Endothelial cell of umbilical vein (primary cell): ENCODE data around the gene DAB2IP. TPM values are rescaled to one million over a fixed set of nuclear protein-coding genes. Genes with fewer than 3 reads are reported as not detected.

Experiments
- BruUV-seq: library from RNA; stranded (reverse); fragments of 400-500 nt; replicated peaks from 2 replicates; lab custom pipeline; 2021; lab: Mats Ljungman, UMichigan
- CTCF ChIA-PET: fragments of 300-600, 350-600 bp; sonication (Branson Sonifier 250); formaldehyde crosslinking; loops from one replicate; lab custom pipeline; 2021; ENCODE audit warnings: antibody characterized with exemption, inconsistent platforms; lab: Charles Lee
- POLR2A ChIA-PET: fragments of 300-600, 350-600 bp; sonication (Branson Sonifier 250); formaldehyde crosslinking; loops from one replicate; lab custom pipeline; 2021; ENCODE audit warnings: antibody characterized with exemption, inconsistent platforms; lab: Charles Lee
- DNase-seq: peaks from one replicate; pipeline ENCODE4 v3.0.0-alpha.2; 2011; ENCODE audit warnings: low read depth, low spot score
- FAIRE-seq: peaks from 2 replicates; lab custom pipeline; 2011; peaks lifted over from hg19 to GRCh38; lab: Jason Lieb, UNC
- H2AFZ ChIP-seq: 2 replicates; pipeline ENCODE4 v1.6.0; 2012; ENCODE audit warnings: low read depth, low read length, control low read depth, inconsistent platforms
- H3K27ac ChIP-seq: 2 replicates; pipeline ENCODE4 v1.5.1; 2011; ENCODE audit warnings: low read depth, mild to moderate bottlenecking, control low read depth, low read length, moderate library complexity; ENCODE audit not compliant: insufficient read depth
- H3K27me3 ChIP-seq, 2 experiments: 2 replicates each; pipeline versions ENCODE4 v1.6.0 to v1.6.1; 2011; ENCODE audit warnings: low read length in 2 of 2, mixed read lengths in 1 of 2; ENCODE audit not compliant: control insufficient read depth in 2 of 2, insufficient read depth in 2 of 2
- H3K36me3 ChIP-seq, 2 experiments: 2 replicates in 1 of 2; 3 replicates in 1 of 2; pipeline ENCODE4 v1.5.1; 2011; ENCODE audit warnings: low read length in 2 of 2, mild to moderate bottlenecking in 1 of 2, moderate library complexity in 1 of 2; ENCODE audit not compliant: control insufficient read depth in 2 of 2, insufficient read depth in 2 of 2; ENCODE audit errors: extremely low read depth in 1 of 2
- H3K4me1 ChIP-seq: 3 replicates; pipeline ENCODE4 v1.5.1; 2011; ENCODE audit warnings: mild to moderate bottlenecking, low read length; ENCODE audit not compliant: control insufficient read depth, insufficient read depth; ENCODE audit errors: extremely low read depth
- H3K4me2 ChIP-seq: 2 replicates; pipeline ENCODE4 v1.6.1; 2011; ENCODE audit warnings: low read length, control low read depth, mixed read lengths; ENCODE audit not compliant: insufficient read depth
- H3K4me3 ChIP-seq, 3 experiments: fragments of 200-600 bp in 1 of 3; sonication (generic), shearing (Covaris generic) in 1 of 3; replicated peaks in 1 of 3; 2 replicates each; pipeline ENCODE4 v1.5.1; 2011 to 2016; ENCODE audit warnings: control low read depth in 3 of 3, low read length in 3 of 3, mild to moderate bottlenecking in 2 of 3, inconsistent platforms in 1 of 3, low read depth in 1 of 3, moderate library complexity in 1 of 3; ENCODE audit not compliant: insufficient read depth in 1 of 3
- H3K79me2 ChIP-seq: 2 replicates; pipeline ENCODE4 v1.6.0; 2012; ENCODE audit warnings: low read length, inconsistent platforms; ENCODE audit not compliant: control insufficient read depth, insufficient read depth
- H3K9ac ChIP-seq: replicated peaks from 2 replicates; pipeline ENCODE3; 2011; ENCODE audit warnings: low read length, control low read depth; ENCODE audit not compliant: insufficient read depth; ENCODE audit errors: extremely low read depth
- H3K9me1 ChIP-seq: replicated peaks from 3 replicates; pipeline ENCODE4 v1.6.0; 2011; ENCODE audit warnings: mild to moderate bottlenecking, low read length; ENCODE audit not compliant: control insufficient read depth, insufficient read depth; ENCODE audit errors: extremely low read depth
- H3K9me3 ChIP-seq: replicated peaks from 2 replicates; pipeline ENCODE4 v1.5.1; 2012; ENCODE audit warnings: low read length, inconsistent platforms; ENCODE audit not compliant: control insufficient read depth, insufficient read depth
- H4K20me1 ChIP-seq: replicated peaks from 2 replicates; pipeline ENCODE3; 2011; ENCODE audit warnings: mild to moderate bottlenecking, low read length; ENCODE audit not compliant: control insufficient read depth, insufficient read depth; ENCODE audit errors: extremely low read depth
- EZH2 ChIP-seq: IDR thresholded peaks from 2 replicates; pipeline ENCODE4 v1.6.1; 2012; ENCODE audit warnings: borderline replicate concordance, low read depth, mild to moderate bottlenecking, moderate library complexity, low read length, inconsistent platforms; ENCODE audit not compliant: severe bottlenecking
- GATA2 ChIP-seq: IDR thresholded peaks from 2 replicates; pipeline ENCODE4 v1.7.0; 2011; ENCODE audit warnings: low read depth, mild to moderate bottlenecking, moderate library complexity, mixed read lengths, low read length; ENCODE audit not compliant: insufficient read length, insufficient read depth
- JUN ChIP-seq: IDR thresholded peaks from 2 replicates; pipeline ENCODE4 v1.6.1; 2011; ENCODE audit warnings: borderline replicate concordance, low read depth; ENCODE audit not compliant: insufficient read length, insufficient read depth
- MAX ChIP-seq: IDR thresholded peaks from 2 replicates; pipeline ENCODE4 v1.6.1; 2011; ENCODE audit not compliant: insufficient read depth, insufficient read length
- MYC ChIP-seq: IDR thresholded peaks from one replicate; pipeline ENCODE4 v1.6.1; 2011; ENCODE audit warnings: mild to moderate bottlenecking, low read depth, low read length
- POLR2A ChIP-seq: IDR thresholded peaks from 2 replicates; pipeline ENCODE4 v1.6.1; 2012; ENCODE audit warnings: low read depth, mild to moderate bottlenecking, control low read depth, low read length
- dilution Hi-C: fragments of 300-500 bp; cut with MboI; formaldehyde crosslinking; loops from one replicate; pipeline ENCODE4 v1.15.0; 2019; ENCODE audit warnings: low sequenced_read_pairs; ENCODE audit not compliant: extremely low pct_ligation_motif_present
- intact Hi-C: fragments of 100-400 bp; cut with micrococcal nuclease; formaldehyde crosslinking; loops from one replicate; pipeline ENCODE4 v1.10.0; 2022
- polyA plus RNA-seq, 4 experiments: library from polyadenylated mRNA; depleted of rRNA in 3 of 4; stranded (reverse) in 3 of 4; unstranded in 1 of 4; fragments of >200 nt; gene quantifications; 2 replicates each; pipeline versions ENCODE4 v1.2.1 to v1.2.3, GENCODE V29; 2011 to 2012; ENCODE audit warnings: missing spikeins in 1 of 4
- total RNA-seq: library from RNA; stranded (reverse); gene quantifications from 2 replicates; pipeline ENCODE4 v1.2.3, GENCODE V29; 2021

The DAB2IP gene
- total and polyA plus RNA-seq, 2 donors (not counting 3 experiments of a cell fraction or from before 2014, with no cell fraction given) = 29.2 to 53.6 TPM

DNA sequence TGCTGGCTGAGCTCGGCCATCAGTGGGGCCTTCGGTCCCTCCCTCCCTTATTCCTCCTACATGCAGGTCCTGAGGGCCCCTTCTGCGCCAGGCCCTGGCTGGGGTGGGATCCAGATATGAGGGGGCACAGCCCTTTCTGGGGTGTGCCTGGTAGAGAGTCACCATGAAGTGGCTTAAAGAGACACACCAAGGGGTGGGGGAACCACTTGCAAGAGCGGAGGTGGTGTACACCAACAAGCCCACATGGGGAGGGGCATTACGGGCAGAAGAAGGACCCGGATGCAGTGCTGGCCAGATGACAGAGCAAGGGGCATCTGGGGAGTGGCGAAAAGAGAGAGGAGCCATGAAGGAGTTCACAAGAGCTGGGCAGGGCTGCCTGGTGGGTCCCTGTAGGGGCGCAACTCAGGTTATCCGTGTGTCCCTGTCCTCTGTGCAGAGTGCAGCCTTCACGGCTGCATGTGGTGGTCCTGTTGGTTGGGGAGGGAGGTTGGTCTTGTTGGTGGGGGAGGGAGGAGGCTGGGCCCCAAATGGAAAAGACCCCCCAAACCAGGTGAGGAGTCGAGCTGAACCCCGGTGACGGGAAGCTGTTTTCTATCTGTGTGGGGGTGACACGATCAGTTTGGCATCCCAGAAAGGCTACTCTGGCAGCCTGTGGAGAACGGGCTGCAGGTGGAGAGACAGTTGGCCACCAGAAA, 158.1 kb downstream of the DAB2IP start:
- dilution Hi-C loops (no loop called here), intact Hi-C loops (no loop called here)
- no peaks in the 10 kb centered on the region for H3K9me1 ChIP-seq
- ChIA-PET CTCF (no interaction called here), POLR2A (no interaction called here)
- no peaks in the 10 kb centered on the region for H3K79me2 ChIP-seq
- H3K4me1 ChIP-seq = no peaks in the 10 kb centered on the region
- no peaks in the 10 kb centered on the region for H3K9me3 ChIP-seq
- FAIRE-seq (no peak), DNase-seq (no peak)
- TF ChIP-seq EZH2 (no peak), JUN (no peak), MYC (no peak), POLR2A (no peak), MAX (no peak)
- no TSS peak for BruUV-seq
- H2AFZ ChIP-seq = no peak overlapping the region
- no peak overlapping the region for H3K4me3 ChIP-seq
- H3K27ac ChIP-seq = no peak overlapping the region
- H3K27me3 ChIP-seq = no peaks in the 10 kb centered on the region
- no peak overlapping the region for H3K9ac ChIP-seq
- H3K4me2 ChIP-seq = no peak overlapping the region
- H3K36me3 ChIP-seq = no peaks in the 10 kb centered on the region
- no peaks in the 10 kb centered on the region for H4K20me1 ChIP-seq

- Histone ChIP-seq H3K9me3 (no peaks in the 10 kb centered on the region), H3K9ac (no peak overlapping the region), H3K27me3 (no peaks in the 10 kb centered on the region), H2AFZ (no peak overlapping the region), H4K20me1 (no peaks in the 10 kb centered on the region), H3K4me1 (no peaks in the 10 kb centered on the region), H3K27ac (no peak overlapping the region), H3K4me3 (no peak overlapping the region), H3K4me2 (no peak overlapping the region), H3K36me3 (no peaks in the 10 kb centered on the region), H3K9me1 (no peaks in the 10 kb centered on the region), H3K79me2 (no peaks in the 10 kb centered on the region)
- intact Hi-C loops (no loop called here), dilution Hi-C loops (no loop called here)
- FAIRE-seq = no peak
- POLR2A ChIA-PET = no interaction called here
- no peak for DNase-seq
- no TSS peak for BruUV-seq
- CTCF ChIA-PET = no interaction called here
- TF ChIP-seq JUN = no peak
- TF ChIP-seq GATA2 = no peak
- TF ChIP-seq POLR2A = no peak
- no peak for TF ChIP-seq MAX
- TF ChIP-seq MYC = no peak
- no peak for TF ChIP-seq EZH2
Observed at GRCh38 chr9:121810489-121810888, 159.1 kb downstream of the DAB2IP start.
